OCI-LY7 (cell line): Measurements from ENCODE around the gene SLC44A4.

Experiments used
- EZH2phosphoT487 ChIP-seq: fragments of 200-600 bp; sonication (generic); IDR thresholded peaks from 2 replicates; pipeline ENCODE4 v1.6.1; 2018; ENCODE audit warnings: low read depth, borderline replicate concordance, mild to moderate bottlenecking, mixed run types, antibody characterized with exemption, low read length, moderate library complexity, mixed read lengths
- TF ChIP-seq, protein P1 (sequence below): fragments of 200-600 bp; sonication (generic); conservative IDR thresholded peaks from 2 replicates; pipeline ENCODE4 v1.5.1; 2014; ENCODE audit warnings: mild to moderate bottlenecking, antibody characterized with exemption, low read length, moderate library complexity, mixed read lengths

DNA sequence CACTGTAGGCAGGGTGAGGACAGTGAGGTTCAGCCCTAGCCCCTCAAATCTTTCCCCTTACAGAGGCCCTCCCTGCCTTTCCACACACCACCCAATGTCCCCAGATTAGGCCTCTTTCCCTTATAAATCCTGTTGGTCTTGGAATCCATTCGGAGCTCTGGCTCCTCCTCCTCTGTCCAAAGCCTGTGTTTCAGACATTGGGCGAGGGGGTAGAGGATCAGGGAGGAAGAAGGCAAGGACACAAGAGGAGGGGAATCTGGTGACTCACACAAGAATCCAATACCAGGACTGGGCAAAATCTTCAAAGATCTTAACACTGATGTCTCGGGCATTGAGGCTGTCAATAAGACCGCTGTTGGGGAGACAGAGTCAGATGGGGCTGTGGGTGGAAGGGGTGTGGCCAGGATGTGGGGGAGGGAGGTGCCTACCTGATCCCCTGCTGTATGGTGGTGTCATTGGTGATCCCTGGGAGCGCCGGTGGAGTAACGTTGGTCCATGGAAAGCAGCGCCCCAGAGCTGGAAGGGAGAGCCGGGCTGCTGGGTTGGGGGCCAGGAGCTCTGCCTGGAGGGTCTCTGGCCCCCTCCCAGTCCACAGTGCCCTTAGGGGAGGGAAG is 7.6 kb downstream of the SLC44A4 start:
- TF ChIP-seq, protein P1, sequence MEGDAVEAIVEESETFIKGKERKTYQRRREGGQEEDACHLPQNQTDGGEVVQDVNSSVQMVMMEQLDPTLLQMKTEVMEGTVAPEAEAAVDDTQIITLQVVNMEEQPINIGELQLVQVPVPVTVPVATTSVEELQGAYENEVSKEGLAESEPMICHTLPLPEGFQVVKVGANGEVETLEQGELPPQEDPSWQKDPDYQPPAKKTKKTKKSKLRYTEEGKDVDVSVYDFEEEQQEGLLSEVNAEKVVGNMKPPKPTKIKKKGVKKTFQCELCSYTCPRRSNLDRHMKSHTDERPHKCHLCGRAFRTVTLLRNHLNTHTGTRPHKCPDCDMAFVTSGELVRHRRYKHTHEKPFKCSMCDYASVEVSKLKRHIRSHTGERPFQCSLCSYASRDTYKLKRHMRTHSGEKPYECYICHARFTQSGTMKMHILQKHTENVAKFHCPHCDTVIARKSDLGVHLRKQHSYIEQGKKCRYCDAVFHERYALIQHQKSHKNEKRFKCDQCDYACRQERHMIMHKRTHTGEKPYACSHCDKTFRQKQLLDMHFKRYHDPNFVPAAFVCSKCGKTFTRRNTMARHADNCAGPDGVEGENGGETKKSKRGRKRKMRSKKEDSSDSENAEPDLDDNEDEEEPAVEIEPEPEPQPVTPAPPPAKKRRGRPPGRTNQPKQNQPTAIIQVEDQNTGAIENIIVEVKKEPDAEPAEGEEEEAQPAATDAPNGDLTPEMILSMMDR = no peak
- TF ChIP-seq EZH2phosphoT487 = no peak
